Fibroblast of peridontal ligament (primary cell): Measurements from ENCODE around the gene KRTAP12-1.

ENCODE experiments used
- DNase-seq: peaks from one replicate; pipeline ENCODE4 v3.0.0-alpha.2; 2010; ENCODE audit errors: extremely low read depth

Gene KRTAP12-1

GRCh38 chr21:44711327-44712202, 29.6 kb upstream of the KRTAP12-1 start, which contains the start of gene TSPEAR:
TSS of gene TSPEAR (minus strand) at chr21:44711572. CDS start at chr21:44711514, 58 bp downstream.
- DNase-seq = no peak

GRCh38 chr21:44710756-44711326, 28.9 kb upstream of the KRTAP12-1 start:
- DNase-seq = no peak

GRCh38 chr21:44710294-44710665, 28.3 kb upstream of the KRTAP12-1 start:
- no peak for DNase-seq

GRCh38 chr21:44709426-44710293, 27.7 kb upstream of the KRTAP12-1 start:
- no peak for DNase-seq

- DNase-seq = no peak
Observed at GRCh38 chr21:44708866-44709425, 27.0 kb upstream of the KRTAP12-1 start.

GRCh38 chr21:44708213-44708865, 26.4 kb upstream of the KRTAP12-1 start:
- DNase-seq = no peak

GRCh38 chr21:44706706-44707581, 25.0 kb upstream of the KRTAP12-1 start:
- no peak for DNase-seq

- no peak for DNase-seq
Observed at GRCh38 chr21:44706026-44706705, 24.2 kb upstream of the KRTAP12-1 start.

GRCh38 chr21:44704636-44705001, 22.7 kb upstream of the KRTAP12-1 start:
- no peak for DNase-seq

- DNase-seq = no peak
Observed at GRCh38 chr21:44703731-44704635, 22.0 kb upstream of the KRTAP12-1 start.

GRCh38 chr21:44702973-44703730, 21.2 kb upstream of the KRTAP12-1 start:
- DNase-seq = no peak

GRCh38 chr21:44702111-44702972, 20.4 kb upstream of the KRTAP12-1 start:
- DNase-seq = no peak

- no peak for DNase-seq
Observed at GRCh38 chr21:44701541-44701940, 19.6 kb upstream of the KRTAP12-1 start.

- no peak for DNase-seq
Observed at GRCh38 chr21:44701023-44701400, 19.0 kb upstream of the KRTAP12-1 start.

- no peak for DNase-seq
Observed at GRCh38 chr21:44700101-44701022, 18.4 kb upstream of the KRTAP12-1 start.

GRCh38 chr21:44699502-44700001, 17.6 kb upstream of the KRTAP12-1 start:
- no peak for DNase-seq
